ENCODE measurements around the gene KCNIP4. TPM values are rescaled to one million over a fixed set of nuclear protein-coding genes. Genes with fewer than 3 reads are reported as not detected.

KCNIP4 gene
- total and polyA plus RNA-seq, 2 of the 4 experiments (the other 2 are of a cell fraction): not detected

GRCh38 chr4:21571100-21571499 is 377.5 kb downstream of the KCNIP4 start:
- ChIA-PET POLR2A (ENCODE audit: unreplicated experiment) (no interaction called here), CTCF (no interaction called here)
- H4K20me1 ChIP-seq (ENCODE audit: insufficient read depth, low read length): no peaks in the 10 kb centered on the region
- no peak overlapping the region for H3K18ac ChIP-seq (ENCODE audit: low read depth, low read length)
- no peaks in the 10 kb centered on the region for H3K9me1 ChIP-seq (ENCODE audit: insufficient read depth, low read length)
- H3K56ac ChIP-seq (ENCODE audit: extremely low read depth, insufficient read depth, low read length): no peak overlapping the region
- H2AK5ac ChIP-seq (ENCODE audit: low read depth, low read length): no peak overlapping the region
- no peak overlapping the region for H3K9ac ChIP-seq (ENCODE audit: low read depth, low read length)
- H3K9me3 ChIP-seq (ENCODE audit: control insufficient read depth, insufficient read depth, low read length): peaks cover 3% of the 10 kb centered on the region; the same call in 1 of the 2 replicates
- ATAC-seq (ENCODE audit: low read depth) (no peak), DNase-seq (no peak)
- intact Hi-C loops (cut with micrococcal nuclease) (no loop called here), dilution Hi-C loops (cut with HindIII; ENCODE audit: low sequenced_read_pairs, unreplicated experiment) (no loop called here), in situ Hi-C loops (cut with MboI; ENCODE audit: low sequenced_read_pairs) (no loop called here)
- H4K91ac ChIP-seq (ENCODE audit: insufficient read depth, low read depth, low read length): no peak overlapping the region
- H2BK120ac ChIP-seq (ENCODE audit: low read depth, low read length): no peak overlapping the region
- H2BK15ac ChIP-seq (ENCODE audit: low read depth, low read length): no peak overlapping the region
- H3K27me3 ChIP-seq (ENCODE audit: control insufficient read depth, insufficient read depth, low read length): no peaks in the 10 kb centered on the region
- no peak overlapping the region for H4K8ac ChIP-seq (ENCODE audit: low read depth in 2 of 2, low read length in 2 of 2)
- no peaks in the 10 kb centered on the region for H3K4me1 ChIP-seq (ENCODE audit: control insufficient read depth, insufficient read depth, low read length)
- no peaks in the 10 kb centered on the region for H3K79me1 ChIP-seq (ENCODE audit: low read depth in 1 of 2, low read length in 2 of 2)
- H3K4me2 ChIP-seq (ENCODE audit: low read depth, low read length): no peak overlapping the region
- no peak overlapping the region for H2AK9ac ChIP-seq (replicated peaks; ENCODE audit: low read depth, low read length, poor library complexity)
- no peak overlapping the region for H3K27ac ChIP-seq (ENCODE audit: insufficient read depth, low read length)
- no peak overlapping the region for H2AFZ ChIP-seq (replicated peaks; ENCODE audit: low read length, poor library complexity)
- no peaks in the 10 kb centered on the region for H3K36me3 ChIP-seq (ENCODE audit: control insufficient read depth, insufficient read depth, low read length)
- H3K4me3 ChIP-seq (ENCODE audit: insufficient read depth, low read depth, low read length): no peak overlapping the region
- no peak overlapping the region for H3K23ac ChIP-seq (ENCODE audit: low read depth, low read length)
- H4K5ac ChIP-seq (ENCODE audit: low read depth, low read length): no peak overlapping the region
- BruUV-seq (replicated peaks): no TSS peak
- no peak overlapping the region for H3K4ac ChIP-seq (ENCODE audit: low read depth, low read length)
- no CpG with 5 or more reads among the region's 3 CpGs for WGBS, 2 experiments (ENCODE audit: extremely low coverage in 2 of 2, insufficient read length in 1 of 2)
- TF ChIP-seq RAD21 (IDR thresholded peaks at IDR 0.05; ENCODE audit: low read length): no peak
- no peak for TF ChIP-seq POLR2A (IDR thresholded peaks at IDR 0.05; ENCODE audit: low read depth, low read length)
- TF ChIP-seq FOS (IDR thresholded peaks at IDR 0.05; ENCODE audit: low read depth, low read length): no peak
- no peak for TF ChIP-seq CEBPB (IDR thresholded peaks at IDR 0.05; ENCODE audit: low read depth, low read length)
- TF ChIP-seq MAZ (IDR thresholded peaks at IDR 0.05; ENCODE audit: borderline replicate concordance, low read depth, low read length): no peak
- no peak for TF ChIP-seq USF2 (IDR thresholded peaks at IDR 0.05; ENCODE audit: low read depth, low read length)
- H3K14ac ChIP-seq (replicated peaks; ENCODE audit: low read depth, low read length): no peak overlapping the region
- no peak overlapping the region for H2BK5ac ChIP-seq (ENCODE audit: low read depth, low read length, poor library complexity, severe bottlenecking)
- no peak overlapping the region for H2BK20ac ChIP-seq (ENCODE audit: low read depth, low read length)
